GM06990 (cell line): ENCODE results near the gene GEMIN7.

ENCODE experiments used
- DNase-seq: peaks from one replicate; pipeline ENCODE4 v3.0.0-alpha.2; 2011; ENCODE audit not compliant: insufficient read length; ENCODE audit errors: extremely low read depth
- H3K27me3 ChIP-seq: replicated peaks from 2 replicates; pipeline ENCODE4 v1.6.0; 2011; ENCODE audit warnings: low read length; ENCODE audit not compliant: control insufficient read depth, insufficient read depth
- H3K36me3 ChIP-seq: 2 replicates; pipeline ENCODE4 v1.5.1; 2011; ENCODE audit warnings: low read length; ENCODE audit not compliant: control insufficient read depth, insufficient read depth
- H3K4me3 ChIP-seq: replicated peaks from 2 replicates; pipeline ENCODE4 v1.5.1; 2011; ENCODE audit warnings: low read depth, mild to moderate bottlenecking, control low read depth, low read length
- TF ChIP-seq, protein P1 (sequence below): IDR thresholded peaks from 2 replicates; pipeline ENCODE4 v1.5.1; 2011; ENCODE audit warnings: low read length, control low read depth, mild to moderate bottlenecking, inconsistent platforms; ENCODE audit not compliant: insufficient read depth, poor library complexity, severe bottlenecking

The GEMIN7 gene

DNA sequence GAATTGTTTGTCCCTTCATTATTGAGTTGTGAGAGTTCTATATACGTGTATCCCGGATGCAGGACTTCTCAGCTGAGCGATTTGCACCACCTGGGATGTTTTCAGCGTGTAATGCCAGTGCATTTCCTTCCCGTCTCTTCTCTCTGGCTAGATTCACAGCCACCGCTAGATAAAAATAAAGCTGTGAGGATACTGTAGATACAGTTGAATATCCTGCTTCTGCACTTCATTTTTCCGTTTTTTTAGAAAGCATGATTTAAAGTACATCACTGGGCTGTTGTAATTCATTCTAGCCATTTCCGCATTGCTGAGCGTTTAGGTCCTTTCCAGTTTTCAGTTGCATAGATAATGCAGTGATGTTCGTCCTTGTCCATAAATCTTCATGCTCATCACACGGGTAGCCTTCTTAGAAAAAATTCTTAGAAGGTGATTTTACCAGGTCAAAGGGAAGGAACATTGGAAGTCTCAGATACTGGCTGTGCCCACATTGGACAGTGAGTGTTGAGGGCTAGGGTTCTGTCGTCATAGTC lies 28.6 kb downstream of the GEMIN7 start:
- TF ChIP-seq, protein P1, sequence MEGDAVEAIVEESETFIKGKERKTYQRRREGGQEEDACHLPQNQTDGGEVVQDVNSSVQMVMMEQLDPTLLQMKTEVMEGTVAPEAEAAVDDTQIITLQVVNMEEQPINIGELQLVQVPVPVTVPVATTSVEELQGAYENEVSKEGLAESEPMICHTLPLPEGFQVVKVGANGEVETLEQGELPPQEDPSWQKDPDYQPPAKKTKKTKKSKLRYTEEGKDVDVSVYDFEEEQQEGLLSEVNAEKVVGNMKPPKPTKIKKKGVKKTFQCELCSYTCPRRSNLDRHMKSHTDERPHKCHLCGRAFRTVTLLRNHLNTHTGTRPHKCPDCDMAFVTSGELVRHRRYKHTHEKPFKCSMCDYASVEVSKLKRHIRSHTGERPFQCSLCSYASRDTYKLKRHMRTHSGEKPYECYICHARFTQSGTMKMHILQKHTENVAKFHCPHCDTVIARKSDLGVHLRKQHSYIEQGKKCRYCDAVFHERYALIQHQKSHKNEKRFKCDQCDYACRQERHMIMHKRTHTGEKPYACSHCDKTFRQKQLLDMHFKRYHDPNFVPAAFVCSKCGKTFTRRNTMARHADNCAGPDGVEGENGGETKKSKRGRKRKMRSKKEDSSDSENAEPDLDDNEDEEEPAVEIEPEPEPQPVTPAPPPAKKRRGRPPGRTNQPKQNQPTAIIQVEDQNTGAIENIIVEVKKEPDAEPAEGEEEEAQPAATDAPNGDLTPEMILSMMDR, result no peak
- DNase-seq, result no peak
- Histone ChIP-seq H3K27me3 (no peaks in the 10 kb centered on the region), H3K36me3 (peaks cover 1% of the 10 kb centered on the region), H3K4me3 (no peak overlapping the region)

DNA sequence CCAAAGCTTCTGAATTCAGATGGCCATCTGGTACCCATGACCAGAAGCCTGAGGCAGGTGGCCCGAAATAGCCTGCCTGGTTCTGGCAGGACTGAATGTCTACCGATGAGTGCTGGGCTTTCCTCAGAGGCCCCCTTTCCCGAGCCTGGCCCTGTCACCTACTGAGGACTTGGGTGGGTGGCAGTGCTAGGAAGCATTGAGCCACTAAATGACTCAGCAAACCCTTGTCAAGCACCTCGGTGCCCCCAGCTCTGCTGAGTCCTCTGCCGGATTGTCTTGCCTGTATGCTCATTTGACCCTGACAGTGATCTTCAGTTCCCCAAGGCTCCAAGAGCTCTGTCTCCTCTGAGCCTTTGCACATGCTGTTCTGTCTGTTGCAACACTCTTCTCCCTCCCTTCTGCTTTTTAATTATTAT lies 31.8 kb downstream of the GEMIN7 start:
- Histone ChIP-seq H3K4me3 (no peak overlapping the region), H3K27me3 (no peaks in the 10 kb centered on the region), H3K36me3 (peaks cover 1% of the 10 kb centered on the region)
- TF ChIP-seq, protein P1, result no peak
- no peak for DNase-seq

DNA sequence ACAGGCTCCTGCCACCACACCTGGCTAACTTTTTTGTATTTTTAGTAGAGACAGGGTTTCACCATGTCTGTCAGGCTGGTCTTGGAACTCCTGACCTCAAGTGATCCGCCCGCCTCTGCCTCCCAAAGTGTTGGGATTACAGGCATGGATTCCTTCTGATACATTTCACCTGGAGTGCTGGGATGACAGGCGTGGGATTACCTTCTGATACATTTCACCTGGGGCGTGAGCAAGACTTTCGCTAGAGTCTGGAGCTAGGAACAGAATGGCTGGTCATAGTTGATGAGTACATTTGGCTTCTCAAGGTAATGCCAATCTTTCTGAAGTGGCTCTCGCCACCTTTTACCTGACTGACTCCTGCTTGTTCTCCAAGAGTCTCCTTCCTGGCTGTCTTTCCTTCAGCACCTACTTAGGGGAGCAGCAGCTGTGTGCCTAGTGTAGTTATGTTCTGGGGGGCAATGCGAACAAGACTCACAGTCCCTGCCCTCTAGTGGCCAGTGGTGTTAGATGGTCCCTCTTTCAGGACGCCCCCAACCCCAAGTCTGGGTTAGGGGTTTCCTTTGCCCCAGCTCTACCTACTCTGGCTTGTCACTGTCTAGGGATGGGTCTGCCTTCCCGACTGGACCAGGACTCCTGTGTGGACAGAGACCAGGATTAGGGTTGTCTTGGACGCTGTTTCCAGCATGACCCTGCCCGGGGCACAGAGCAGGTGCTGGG lies 33.2 kb downstream of the GEMIN7 start:
- Histone ChIP-seq H3K4me3 (no peak overlapping the region), H3K27me3 (no peaks in the 10 kb centered on the region), H3K36me3 (peaks cover 1% of the 10 kb centered on the region)
- DNase-seq, result no peak
- TF ChIP-seq, protein P1, result peak; percentile 27

DNA sequence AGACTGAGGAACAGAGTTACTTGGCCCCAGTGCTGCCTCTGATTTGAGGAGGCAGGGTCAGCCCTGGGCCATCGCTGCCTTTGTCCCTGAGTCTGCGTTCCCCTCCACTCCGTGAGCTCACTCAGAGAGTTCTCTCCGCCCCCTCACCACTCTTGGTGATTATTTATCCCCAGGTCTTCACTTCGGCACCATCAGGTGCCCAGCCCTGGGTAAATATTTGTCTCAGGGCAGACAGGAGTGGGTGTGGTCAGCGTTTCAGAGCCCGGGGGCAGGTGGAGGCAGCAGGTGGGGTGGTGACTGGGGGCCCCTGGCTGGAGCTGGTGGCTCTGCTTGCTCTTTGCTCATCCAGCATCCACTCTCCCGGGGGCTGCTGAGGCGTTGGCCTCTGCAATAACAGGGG lies 34.6 kb downstream of the GEMIN7 start:
- TF ChIP-seq, protein P1, result no peak
- H3K27me3 ChIP-seq, result no peaks in the 10 kb centered on the region
- peaks cover 1% of the 10 kb centered on the region for H3K36me3 ChIP-seq
- H3K4me3 ChIP-seq, result no peak overlapping the region
- DNase-seq, result no peak

DNA sequence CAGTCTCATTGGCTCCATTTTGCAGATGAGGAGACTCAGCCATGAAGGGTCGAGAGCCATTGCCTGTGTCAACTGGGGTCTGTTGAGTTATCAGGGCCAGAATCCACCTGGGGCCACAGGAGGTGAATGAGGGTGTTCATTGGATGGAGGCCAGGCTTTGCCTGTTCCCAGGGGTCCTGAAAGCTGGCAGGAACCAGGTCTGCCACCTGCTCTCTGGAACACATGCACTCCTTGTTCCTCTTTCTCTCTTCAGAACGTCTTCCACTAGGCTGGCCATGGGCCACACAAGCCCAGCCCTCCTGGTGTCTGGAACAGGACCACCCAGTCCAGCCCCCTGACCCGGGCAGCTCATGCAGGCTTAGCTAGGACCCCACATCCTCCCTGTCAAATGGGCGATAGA lies 35.1 kb downstream of the GEMIN7 start:
- H3K36me3 ChIP-seq, result peaks cover 1% of the 10 kb centered on the region
- TF ChIP-seq, protein P1, result no peak
- H3K27me3 ChIP-seq, result no peaks in the 10 kb centered on the region
- H3K4me3 ChIP-seq, result no peak overlapping the region
- no peak for DNase-seq
